SK-N-SH (cell line): Measurements from ENCODE around the gene RAP1GAP. TPM values are rescaled to one million over a fixed set of nuclear protein-coding genes. Genes with fewer than 3 reads are reported as not detected.
"Not testable (repeated sequence)": the region's sequence is repeated elsewhere in the genome, so short reads cannot be mapped to it uniquely, and the experiment has no call there.

ENCODE experiments used
- CTCF ChIA-PET: fragments of 300-600, 350-600 bp; formaldehyde crosslinking; extraction: SDS; loops from one replicate; lab custom pipeline; 2021; lab: Yijun Ruan, JAX
- POLR2A ChIA-PET: fragments of 350-600 bp; sonication (Branson Sonifier 250); formaldehyde crosslinking; extraction: SDS; loops from one replicate; lab custom pipeline; 2020; ENCODE audit warnings: antibody characterized with exemption, inconsistent platforms; lab: Yijun Ruan, JAX
- DNase-seq: peaks from one replicate; pipeline ENCODE4 v3.0.0; 2012
- H2AFZ ChIP-seq: fragments of 200-600 bp; sonication (generic); 2 replicates; pipeline ENCODE4 v1.8.1; 2016; ENCODE audit warnings: antibody characterized with exemption, mild to moderate bottlenecking, low read depth
- H3F3A ChIP-seq: fragments of 200-600 bp; sonication (generic); replicated peaks from 2 replicates; pipeline ENCODE3; 2016; ENCODE audit warnings: antibody characterized with exemption, mild to moderate bottlenecking; ENCODE audit not compliant: insufficient read depth
- H3K27ac ChIP-seq, 2 experiments: fragments of 200-500 bp in 1 of 2; fragments of 200-600 bp in 1 of 2; sonication (Bioruptor generic) in 1 of 2; sonication (generic), shearing (Covaris generic) in 1 of 2; 2 replicates each; pipeline versions ENCODE4 v1.5.1 to v1.6.1; 2014 to 2016; ENCODE audit warnings: low read depth in 2 of 2, inconsistent platforms in 1 of 2, low read length in 1 of 2, mild to moderate bottlenecking in 1 of 2, mixed read lengths in 1 of 2
- H3K27me3 ChIP-seq: fragments of 200-600 bp; sonication (generic), shearing (Covaris generic); 2 replicates; pipeline ENCODE4 v1.6.1; 2016; ENCODE audit warnings: mixed run types; ENCODE audit not compliant: insufficient read depth
- H3K36me3 ChIP-seq, 2 experiments: fragments of 200-500 bp in 1 of 2; fragments of 200-600 bp in 1 of 2; sonication (Bioruptor generic) in 1 of 2; sonication (generic) in 1 of 2; replicated peaks in 1 of 2; 2 replicates each; pipeline versions ENCODE3 to v1.5.1; 2014 to 2016; ENCODE audit warnings: low read length in 1 of 2, mild to moderate bottlenecking in 1 of 2; ENCODE audit not compliant: insufficient read depth in 2 of 2, control insufficient read depth in 1 of 2
- H3K4me1 ChIP-seq, 2 experiments: fragments of 200-500 bp in 1 of 2; fragments of 200-600 bp in 1 of 2; sonication (Bioruptor generic) in 1 of 2; sonication (generic), shearing (Covaris generic) in 1 of 2; 2 replicates each; pipeline versions ENCODE4 v1.5.1 to v1.6.1; 2014 to 2016; ENCODE audit warnings: low read depth in 1 of 2, low read length in 1 of 2, mixed run types in 1 of 2; ENCODE audit not compliant: insufficient read depth in 2 of 2, control insufficient read depth in 1 of 2
- H3K4me2 ChIP-seq: fragments of 200-600 bp; sonication (generic), shearing (Covaris generic); 2 replicates; pipeline ENCODE4 v1.6.1; 2017; ENCODE audit warnings: mixed run types
- H3K4me3 ChIP-seq, 2 experiments: fragments of 200-500 bp in 1 of 2; fragments of 200-600 bp in 1 of 2; sonication (Bioruptor generic) in 1 of 2; sonication (generic), shearing (Covaris generic) in 1 of 2; 2 replicates each; pipeline versions ENCODE4 v1.5.1 to v1.8.1; 2014 to 2016; ENCODE audit warnings: low read depth in 2 of 2, inconsistent platforms in 1 of 2, low read length in 1 of 2, mild to moderate bottlenecking in 1 of 2, mixed read lengths in 1 of 2, moderate library complexity in 1 of 2
- H3K79me2 ChIP-seq: fragments of 200-600 bp; sonication (generic); 2 replicates; pipeline ENCODE4 v1.8.1; 2017; ENCODE audit warnings: mild to moderate bottlenecking; ENCODE audit not compliant: insufficient read depth
- H3K9ac ChIP-seq: fragments of 200-600 bp; sonication (generic); 2 replicates; pipeline ENCODE4 v1.6.1; 2017; ENCODE audit warnings: mixed run types
- H3K9me2 ChIP-seq: fragments of 200-600 bp; sonication (generic); 2 replicates; pipeline ENCODE4 v1.6.1; 2017; ENCODE audit warnings: mixed run types
- H3K9me3 ChIP-seq: fragments of 200-600 bp; sonication (generic); 2 replicates; pipeline ENCODE4 v1.6.1; 2017; ENCODE audit warnings: mixed run types, mild to moderate bottlenecking, moderate library complexity
- H4K20me1 ChIP-seq: fragments of 200-600 bp; sonication (generic); 2 replicates; pipeline ENCODE4 v1.6.1; 2017; ENCODE audit warnings: mild to moderate bottlenecking, mixed run types; ENCODE audit not compliant: insufficient read depth
- CTCF ChIP-seq: fragments of 200-600 bp; sonication (generic); IDR thresholded peaks from 2 replicates; pipeline ENCODE4 v1.6.1; 2017; ENCODE audit warnings: antibody characterized with exemption, mild to moderate bottlenecking, moderate library complexity
- EP300 ChIP-seq, 2 experiments: IDR thresholded peaks; 2 replicates each; pipeline versions ENCODE4 v1.4.0 to v1.6.1; 2012; ENCODE audit warnings: borderline replicate concordance in 1 of 2, low read depth in 1 of 2, low read length in 1 of 2
- GATA2 ChIP-seq: sonication (generic); formaldehyde crosslinking; IDR thresholded peaks from 2 replicates; pipeline ENCODE4 v1.5.0; 2020; ENCODE audit warnings: mild to moderate bottlenecking, missing genetic modification reagents
- MEF2A ChIP-seq: IDR thresholded peaks from 2 replicates; pipeline ENCODE4 v1.4.0; 2012; ENCODE audit warnings: low read depth, borderline replicate concordance
- MXI1 ChIP-seq: IDR thresholded peaks from 2 replicates; pipeline ENCODE4 v1.6.1; 2012; ENCODE audit warnings: mild to moderate bottlenecking, low read depth, low read length, improper control_type of control experiment
- PBX3 ChIP-seq: IDR thresholded peaks from 2 replicates; pipeline ENCODE4; 2012
- POLR2AphosphoS5 ChIP-seq: IDR thresholded peaks from 2 replicates; pipeline ENCODE4 v1.6.1; 2012; ENCODE audit warnings: low read depth, low read length
- RCOR1 ChIP-seq: fragments of 150-350 bp; IDR thresholded peaks from 2 replicates; pipeline ENCODE4 v1.6.1; 2017; ENCODE audit warnings: antibody characterized with exemption, low read length
- SMC3 ChIP-seq: IDR thresholded peaks from 2 replicates; pipeline ENCODE4 v1.6.1; 2012; ENCODE audit warnings: low read depth, low read length, improper control_type of control experiment
- TEAD4 ChIP-seq: IDR thresholded peaks from 2 replicates; pipeline ENCODE4 v1.4.0; 2012; ENCODE audit warnings: mild to moderate bottlenecking, borderline replicate concordance; ENCODE audit not compliant: insufficient read depth
- USF1 ChIP-seq: IDR thresholded peaks from 2 replicates; pipeline ENCODE4 v1.4.0; 2012; ENCODE audit warnings: low read depth, borderline replicate concordance
- YY1 ChIP-seq: IDR thresholded peaks from 2 replicates; pipeline ENCODE4 v1.4.0; 2012; ENCODE audit warnings: low read depth, mild to moderate bottlenecking
- WGBS: methylation state at CpG from one replicate; pipeline ENCODE4 v1.1.6; 2017; ENCODE audit warnings: low lambda C conversion rate; 5-methylcytosine and 5-hydroxymethylcytosine counted together
- polyA plus RNA-seq, 3 experiments: library from polyadenylated mRNA; depleted of rRNA; stranded (reverse); fragments of >200 nt; gene quantifications; 2 replicates each; pipeline ENCODE4 v1.2.3, GENCODE V29; 2012

RAP1GAP gene
- polyA plus RNA-seq, 1 of the 3 experiments (the other 2 are of a cell fraction): 0.99 TPM

GRCh38 chr1:21631944-21632887 lies 36.9 kb downstream of the RAP1GAP start:
- H3K27ac ChIP-seq: no peak overlapping the region
- no peak overlapping the region for H2AFZ ChIP-seq
- peak; percentile 66 for DNase-seq
- 44% methylated on average over 16 of the region's 19 CpGs for WGBS
- no peaks in the 10 kb centered on the region for H3F3A ChIP-seq
- H3K79me2 ChIP-seq: no peaks in the 10 kb centered on the region
- POLR2A ChIA-PET: no interaction called here
- H3K36me3 ChIP-seq: no peaks in the 10 kb centered on the region
- H3K4me2 ChIP-seq: no peak overlapping the region
- no peaks in the 10 kb centered on the region for H3K9me2 ChIP-seq
- H3K9me3 ChIP-seq: no peaks in the 10 kb centered on the region
- H3K4me1 ChIP-seq: peaks cover 0 to 16% of the 10 kb centered on the region in 2 experiments; a peak in 2 of 4 replicates
- H3K4me3 ChIP-seq: no peak overlapping the region
- no peak overlapping the region for H3K9ac ChIP-seq
- peaks cover 12% of the 10 kb centered on the region; the same call in 1 of the 2 replicates for H3K27me3 ChIP-seq
- TF ChIP-seq YY1: no peak
- TF ChIP-seq SMC3: no peak
- TF ChIP-seq RCOR1: peak; percentile 65; the same call in 1 of the 2 replicates
- TF ChIP-seq GATA2: peak; percentile 76
- no peak for TF ChIP-seq EP300 (IDR thresholded peaks at IDR 0.05; ENCODE audit: borderline replicate concordance in 1 of 2, low read depth in 1 of 2, low read length in 1 of 2)
- H4K20me1 ChIP-seq: no peaks in the 10 kb centered on the region
- CTCF ChIA-PET: interaction anchor here (0.9 to 1.3 kb wide), 4 partner anchors 8 to 264 kb away, joined by 3 to 7 read pairs (median 4); no protein-coding TSS in a partner anchor

GRCh38 chr1:21631590-21631943 lies 37.6 kb downstream of the RAP1GAP start:
- POLR2A ChIA-PET: not testable (repeated sequence)

GRCh38 chr1:21630571-21631343 lies 38.4 kb downstream of the RAP1GAP start:
- H4K20me1 ChIP-seq: no peaks in the 10 kb centered on the region
- no peak overlapping the region for H3K27ac ChIP-seq
- peaks cover 0 to 30% of the 10 kb centered on the region in 2 experiments; a peak in 2 of 4 replicates for H3K4me1 ChIP-seq
- no peaks in the 10 kb centered on the region for H3K9me2 ChIP-seq
- H3K4me2 ChIP-seq: no peak overlapping the region
- no peak overlapping the region for H3K4me3 ChIP-seq
- peaks cover 7% of the 10 kb centered on the region; the same call in 1 of the 2 replicates for H3K27me3 ChIP-seq
- ChIA-PET POLR2A (no interaction called here), CTCF (no interaction called here)
- H3F3A ChIP-seq: no peaks in the 10 kb centered on the region
- 73% methylated on average over 13 of the region's 13 CpGs for WGBS
- H3K9me3 ChIP-seq: no peaks in the 10 kb centered on the region
- no peak for DNase-seq
- no peaks in the 10 kb centered on the region for H3K36me3 ChIP-seq
- no peak overlapping the region for H2AFZ ChIP-seq
- H3K9ac ChIP-seq: no peak overlapping the region
- H3K79me2 ChIP-seq: no peaks in the 10 kb centered on the region
- no peak for TF ChIP-seq USF1
- TF ChIP-seq PBX3: no peak
- no peak for TF ChIP-seq MXI1
- no peak for TF ChIP-seq MEF2A
- no peak for TF ChIP-seq POLR2AphosphoS5
- TF ChIP-seq EP300 (IDR thresholded peaks at IDR 0.05; ENCODE audit: borderline replicate concordance in 1 of 2, low read depth in 1 of 2, low read length in 1 of 2): no peak
- TF ChIP-seq SMC3: no peak
- no peak for TF ChIP-seq CTCF
- no peak for TF ChIP-seq TEAD4
- no peak for TF ChIP-seq RCOR1

More at GRCh38 chr1:21631590-21631943, 37.6 kb downstream of the RAP1GAP start:
- Histone ChIP-seq H3K4me1 (peaks cover 0 to 22% of the 10 kb centered on the region in 2 experiments; a peak in 2 of 4 replicates), H3K27me3 (peaks cover 12% of the 10 kb centered on the region; the same call in 1 of the 2 replicates)
- not testable (repeated sequence) for H3K9me2 ChIP-seq, H3K4me2 ChIP-seq, H3K36me3 ChIP-seq, H3K4me3 ChIP-seq, H3K9me3 ChIP-seq, H3K79me2 ChIP-seq, H4K20me1 ChIP-seq, H3F3A ChIP-seq, DNase-seq, H2AFZ ChIP-seq, H3K9ac ChIP-seq, H3K27ac ChIP-seq
- CTCF ChIA-PET: interaction anchor here (0.9 to 1.3 kb wide), 2 partner anchors 28 to 263 kb away, joined by 6 to 7 read pairs; no protein-coding TSS in a partner anchor
- 92% methylated on average over 8 of the region's 8 CpGs for WGBS
